Sigmoid colon (tissue), 4 donors: Measurements from ENCODE around the gene GPR89A.
"Not testable (repeated sequence)": the region's sequence is repeated elsewhere in the genome, so short reads cannot be mapped to it uniquely, and the experiment has no call there.

Experiments
- EP300 ChIP-seq, 4 donors: sonication (generic); formaldehyde crosslinking; IDR thresholded peaks; one replicate each; pipeline ENCODE4 v1.6.1; 2017; ENCODE audit warnings: antibody characterized with exemption in 4 of 4
- TF ChIP-seq, protein P1 (sequence below), 4 experiments: fragments of 450-650 bp in 3 of 4; fragments of 200-600 bp in 1 of 4; IDR thresholded peaks; one replicate each; pipeline ENCODE4 v1.5.1; 2016 to 2019; ENCODE audit warnings: antibody characterized with exemption in 4 of 4, mild to moderate bottlenecking in 3 of 4, moderate library complexity in 2 of 4

DNA sequence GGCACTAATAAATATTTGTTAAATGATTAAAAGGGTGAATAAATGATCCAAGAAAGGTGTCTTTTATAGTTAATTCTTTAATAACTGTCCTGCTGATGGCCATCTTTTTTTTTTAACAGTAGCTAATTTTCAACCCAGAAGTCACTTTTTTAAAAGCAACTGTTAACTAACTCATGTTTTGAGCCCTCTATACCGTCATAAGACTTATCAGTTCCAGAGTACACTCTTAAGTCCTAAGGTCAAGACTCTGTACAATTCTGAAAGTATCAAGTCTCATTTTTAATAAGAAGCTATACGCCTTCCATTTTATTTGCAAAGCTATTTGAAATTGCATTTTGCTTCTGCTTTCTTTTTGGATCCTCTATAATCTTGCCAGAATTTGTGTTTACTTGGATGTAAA, 3.0 kb downstream of the GPR89A start:
- TF ChIP-seq, protein P1, sequence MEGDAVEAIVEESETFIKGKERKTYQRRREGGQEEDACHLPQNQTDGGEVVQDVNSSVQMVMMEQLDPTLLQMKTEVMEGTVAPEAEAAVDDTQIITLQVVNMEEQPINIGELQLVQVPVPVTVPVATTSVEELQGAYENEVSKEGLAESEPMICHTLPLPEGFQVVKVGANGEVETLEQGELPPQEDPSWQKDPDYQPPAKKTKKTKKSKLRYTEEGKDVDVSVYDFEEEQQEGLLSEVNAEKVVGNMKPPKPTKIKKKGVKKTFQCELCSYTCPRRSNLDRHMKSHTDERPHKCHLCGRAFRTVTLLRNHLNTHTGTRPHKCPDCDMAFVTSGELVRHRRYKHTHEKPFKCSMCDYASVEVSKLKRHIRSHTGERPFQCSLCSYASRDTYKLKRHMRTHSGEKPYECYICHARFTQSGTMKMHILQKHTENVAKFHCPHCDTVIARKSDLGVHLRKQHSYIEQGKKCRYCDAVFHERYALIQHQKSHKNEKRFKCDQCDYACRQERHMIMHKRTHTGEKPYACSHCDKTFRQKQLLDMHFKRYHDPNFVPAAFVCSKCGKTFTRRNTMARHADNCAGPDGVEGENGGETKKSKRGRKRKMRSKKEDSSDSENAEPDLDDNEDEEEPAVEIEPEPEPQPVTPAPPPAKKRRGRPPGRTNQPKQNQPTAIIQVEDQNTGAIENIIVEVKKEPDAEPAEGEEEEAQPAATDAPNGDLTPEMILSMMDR (IDR thresholded peaks at IDR 0.05): not testable (repeated sequence)
- TF ChIP-seq EP300 (IDR thresholded peaks at IDR 0.05): not testable (repeated sequence)
